ENCODE results near the gene ASIC4.

The ASIC4 gene

DNA sequence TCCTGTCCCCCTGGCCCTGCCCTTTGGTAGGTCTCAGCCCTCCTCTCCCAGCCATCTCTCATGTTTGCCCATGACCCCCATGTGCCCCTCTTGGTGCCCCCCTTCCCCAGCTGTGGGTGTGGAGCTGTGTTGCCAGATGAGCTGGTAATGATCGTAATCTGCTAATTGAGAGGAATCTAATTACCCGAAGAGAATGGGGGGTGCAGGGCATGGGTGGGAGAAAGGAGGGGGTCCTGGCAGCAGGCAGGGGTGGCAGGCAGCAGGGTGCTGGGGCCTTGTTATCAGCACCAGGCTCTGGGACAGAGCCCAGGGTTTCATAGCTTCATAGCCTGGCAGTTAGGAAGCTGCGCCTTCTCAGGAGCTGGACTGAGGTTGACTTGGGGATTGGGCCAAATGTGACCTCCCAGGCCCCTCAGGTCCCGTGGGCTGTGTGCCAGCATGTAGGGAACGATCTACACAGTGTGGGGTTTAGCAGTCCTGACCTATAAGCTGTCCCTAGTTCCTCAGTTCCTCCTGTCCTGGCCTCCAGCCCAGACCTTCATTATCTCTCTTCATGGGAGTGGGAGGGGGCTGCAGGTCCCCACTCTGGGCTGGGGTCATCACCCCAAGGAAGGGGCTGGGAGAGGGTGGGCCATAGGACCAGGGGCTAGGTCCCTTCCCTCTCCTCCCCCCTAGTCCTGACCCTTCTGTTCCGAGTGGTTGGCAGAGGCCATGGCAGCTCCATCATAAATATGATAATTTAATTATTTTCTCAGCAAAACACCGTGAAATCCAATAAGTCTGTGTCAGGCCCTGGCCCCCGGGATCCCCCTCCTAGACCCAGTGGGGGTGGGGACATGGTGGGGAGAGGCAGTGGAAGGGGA, 6.5 kb upstream of the ASIC4 start:
- Histone ChIP-seq H3K4me3 (ENCODE audit: low read depth, low read length) (no peak overlapping the region), H3K27me3 (replicated peaks) (peaks cover 24% of the 10 kb centered on the region), H3K36me3 (replicated peaks) (peaks cover 23% of the 10 kb centered on the region), H3K27ac (no peak overlapping the region)
- in situ Hi-C loops (cut with HindIII; ENCODE audit: low pct_ligation_motif_present, low sequenced_read_pairs), result no loop called here
- TF ChIP-seq, protein P1, sequence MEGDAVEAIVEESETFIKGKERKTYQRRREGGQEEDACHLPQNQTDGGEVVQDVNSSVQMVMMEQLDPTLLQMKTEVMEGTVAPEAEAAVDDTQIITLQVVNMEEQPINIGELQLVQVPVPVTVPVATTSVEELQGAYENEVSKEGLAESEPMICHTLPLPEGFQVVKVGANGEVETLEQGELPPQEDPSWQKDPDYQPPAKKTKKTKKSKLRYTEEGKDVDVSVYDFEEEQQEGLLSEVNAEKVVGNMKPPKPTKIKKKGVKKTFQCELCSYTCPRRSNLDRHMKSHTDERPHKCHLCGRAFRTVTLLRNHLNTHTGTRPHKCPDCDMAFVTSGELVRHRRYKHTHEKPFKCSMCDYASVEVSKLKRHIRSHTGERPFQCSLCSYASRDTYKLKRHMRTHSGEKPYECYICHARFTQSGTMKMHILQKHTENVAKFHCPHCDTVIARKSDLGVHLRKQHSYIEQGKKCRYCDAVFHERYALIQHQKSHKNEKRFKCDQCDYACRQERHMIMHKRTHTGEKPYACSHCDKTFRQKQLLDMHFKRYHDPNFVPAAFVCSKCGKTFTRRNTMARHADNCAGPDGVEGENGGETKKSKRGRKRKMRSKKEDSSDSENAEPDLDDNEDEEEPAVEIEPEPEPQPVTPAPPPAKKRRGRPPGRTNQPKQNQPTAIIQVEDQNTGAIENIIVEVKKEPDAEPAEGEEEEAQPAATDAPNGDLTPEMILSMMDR (IDR thresholded peaks at IDR 0.05; ENCODE audit: low read depth, low read length, missing control alignments), result no peak
- DNase-seq, result no peak

DNA sequence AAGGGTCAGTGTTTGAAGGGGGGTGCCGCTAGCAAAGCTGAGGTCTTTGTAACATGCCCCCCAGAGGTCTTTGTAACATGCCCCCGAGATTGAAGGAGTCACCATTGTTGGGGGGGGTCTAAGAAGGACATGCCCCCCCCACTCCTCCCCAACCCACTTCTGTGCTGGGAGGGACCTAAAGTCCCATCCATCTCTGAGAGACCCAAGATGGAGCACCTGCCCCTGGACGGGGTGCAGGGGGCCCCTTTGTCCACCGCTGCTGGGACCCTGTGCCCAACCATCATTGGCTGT, 5.9 kb upstream of the ASIC4 start:
- no peak overlapping the region for H3K27ac ChIP-seq
- TF ChIP-seq, protein P1 (IDR thresholded peaks at IDR 0.05; ENCODE audit: low read depth, low read length, missing control alignments), result no peak
- in situ Hi-C loops (cut with HindIII; ENCODE audit: low pct_ligation_motif_present, low sequenced_read_pairs), result no loop called here
- H3K36me3 ChIP-seq (replicated peaks), result peaks cover 21% of the 10 kb centered on the region
- DNase-seq, result no peak
- no peak overlapping the region for H3K4me3 ChIP-seq (ENCODE audit: low read depth, low read length)
- H3K27me3 ChIP-seq (replicated peaks), result peaks cover 29% of the 10 kb centered on the region

DNA sequence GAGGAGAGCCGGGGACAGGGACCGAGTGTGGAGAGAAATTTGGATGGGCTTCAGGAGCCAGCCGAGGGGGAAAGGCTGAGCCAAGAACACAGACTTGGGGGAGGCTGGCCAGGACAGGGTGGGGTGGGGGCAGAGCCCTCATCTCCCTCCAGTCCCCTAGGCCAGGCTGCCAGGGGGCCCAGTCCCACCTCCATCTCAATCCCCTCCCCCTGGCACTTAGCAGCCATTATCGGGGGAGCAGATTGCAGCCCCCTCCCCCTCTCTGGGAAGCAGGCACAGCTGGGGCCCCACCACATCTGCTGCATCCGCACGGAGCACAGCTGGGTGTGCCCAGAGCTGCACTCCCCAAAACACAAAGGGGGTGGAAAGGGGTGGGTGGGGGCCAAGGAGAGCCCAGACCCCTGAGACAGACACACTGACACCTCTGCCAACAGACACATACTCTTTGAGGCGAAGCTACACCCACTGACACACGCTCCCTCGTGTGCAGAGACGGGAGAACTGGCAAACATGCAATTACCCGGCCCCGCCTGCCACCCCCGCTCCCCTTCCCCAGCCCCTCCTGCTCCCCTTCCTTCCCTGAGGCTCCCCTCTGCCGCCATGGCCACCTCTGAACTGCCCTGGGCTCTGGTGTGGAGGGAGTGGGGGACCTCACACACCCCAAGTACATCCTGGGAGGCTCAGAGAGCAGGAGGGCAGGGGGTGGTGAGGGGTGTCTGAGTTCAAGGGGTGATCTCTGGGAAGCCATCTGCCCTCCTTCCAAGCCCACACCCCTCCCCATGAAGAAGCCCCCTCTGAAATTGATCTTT, 5.1 kb upstream of the ASIC4 start:
- Histone ChIP-seq H3K27me3 (replicated peaks) (peaks cover 37% of the 10 kb centered on the region), H3K36me3 (replicated peaks) (peaks cover 16% of the 10 kb centered on the region), H3K27ac (no peak overlapping the region), H3K4me3 (ENCODE audit: low read depth, low read length) (no peak overlapping the region)
- TF ChIP-seq, protein P1 (IDR thresholded peaks at IDR 0.05; ENCODE audit: low read depth, low read length, missing control alignments), result no peak
- no peak for DNase-seq
- in situ Hi-C loops (cut with HindIII; ENCODE audit: low pct_ligation_motif_present, low sequenced_read_pairs), result no loop called here

DNA sequence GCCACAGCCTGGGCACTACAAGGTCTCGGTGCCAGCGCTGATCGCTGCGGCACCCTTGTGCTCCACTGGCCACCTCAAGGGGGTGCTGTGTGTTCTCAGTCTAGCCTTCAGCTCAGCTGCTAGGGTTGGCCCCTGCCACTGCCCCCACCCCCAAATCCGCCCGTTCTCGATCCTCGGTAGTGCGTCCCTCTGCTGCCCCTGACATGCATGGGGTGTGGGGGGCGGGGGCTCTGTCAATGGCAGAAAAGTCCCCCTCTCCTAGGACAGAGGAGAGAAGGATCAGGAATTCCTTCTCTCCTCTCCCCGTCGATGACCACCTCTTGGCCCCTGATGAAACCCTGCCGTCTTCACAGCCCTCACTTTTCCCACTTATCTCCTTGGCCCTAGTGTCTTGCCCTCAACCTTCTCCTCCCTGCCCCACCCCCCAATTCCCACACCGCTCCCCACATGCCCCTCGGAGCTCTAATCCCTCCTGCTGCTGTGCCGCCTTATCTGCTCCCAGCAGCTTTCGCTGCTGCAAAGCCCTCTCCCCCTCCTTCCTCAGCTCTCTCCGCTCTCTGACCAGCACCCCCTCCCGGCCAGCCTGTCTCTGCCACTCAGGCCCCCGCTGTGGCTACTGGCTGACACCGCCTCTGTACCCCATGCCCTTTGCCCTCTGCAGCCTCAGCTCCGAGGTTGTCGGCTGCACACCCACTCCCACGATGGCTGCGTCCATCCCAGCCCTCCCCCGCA, 4.3 kb upstream of the ASIC4 start:
- in situ Hi-C loops (cut with HindIII; ENCODE audit: low pct_ligation_motif_present, low sequenced_read_pairs), result no loop called here

DNA sequence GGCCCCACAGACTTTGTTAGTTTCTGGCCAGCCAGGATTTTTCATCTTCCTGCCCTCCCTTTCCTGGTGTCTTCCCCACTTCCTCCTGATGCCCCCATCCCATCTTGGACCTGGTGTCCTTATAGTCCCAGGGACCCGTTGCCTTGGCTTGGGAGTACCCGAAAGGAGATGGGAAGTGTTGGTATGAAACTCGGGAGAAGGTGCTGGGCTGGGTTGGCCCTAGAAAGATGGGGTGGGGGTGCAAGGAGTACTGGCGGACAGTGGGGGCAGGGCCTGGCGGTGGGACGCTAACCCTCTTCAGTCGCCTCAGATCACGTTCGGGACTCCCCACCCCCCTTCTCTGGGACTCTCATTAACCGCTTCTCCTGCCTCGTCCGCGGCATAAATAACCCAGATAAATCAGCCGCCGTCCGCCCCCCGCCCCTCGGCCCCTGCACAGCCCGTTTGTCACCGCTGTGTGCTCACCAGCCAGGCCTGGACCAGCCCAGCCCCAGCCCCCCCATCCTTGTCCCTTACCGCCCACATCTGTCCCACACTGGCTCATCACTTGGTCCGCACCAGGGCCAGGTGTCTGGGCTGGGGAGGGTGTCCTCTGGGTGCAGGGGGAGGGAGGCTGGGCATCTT, 3.7 kb upstream of the ASIC4 start:
- no peak for DNase-seq
- Histone ChIP-seq H3K4me3 (ENCODE audit: low read depth, low read length) (no peak overlapping the region), H3K36me3 (replicated peaks) (peaks cover 8% of the 10 kb centered on the region), H3K27ac (no peak overlapping the region), H3K27me3 (replicated peaks) (peaks cover 51% of the 10 kb centered on the region)
- TF ChIP-seq, protein P1 (IDR thresholded peaks at IDR 0.05; ENCODE audit: low read depth, low read length, missing control alignments), result no peak
- in situ Hi-C loops (cut with HindIII; ENCODE audit: low pct_ligation_motif_present, low sequenced_read_pairs), result no loop called here

More for the DNA sequence above, 4.3 kb upstream of the ASIC4 start:
- H3K36me3 ChIP-seq (replicated peaks), result peaks cover 12% of the 10 kb centered on the region
- peak; percentile 33 for DNase-seq
- H3K27ac ChIP-seq, result no peak overlapping the region
- H3K4me3 ChIP-seq (ENCODE audit: low read depth, low read length), result peak overlapping the region; percentile 26
- TF ChIP-seq, protein P1 (IDR thresholded peaks at IDR 0.05; ENCODE audit: low read depth, low read length, missing control alignments), result peak; percentile 91
- H3K27me3 ChIP-seq (replicated peaks), result peaks cover 44% of the 10 kb centered on the region
